ENCODE results near the gene ORC4. TPM values are rescaled to one million over a fixed set of nuclear protein-coding genes. Genes with fewer than 3 reads are reported as not detected.

ORC4 gene
- 27.0 and 36.2 TPM in 2 replicates for total RNA-seq

DNA sequence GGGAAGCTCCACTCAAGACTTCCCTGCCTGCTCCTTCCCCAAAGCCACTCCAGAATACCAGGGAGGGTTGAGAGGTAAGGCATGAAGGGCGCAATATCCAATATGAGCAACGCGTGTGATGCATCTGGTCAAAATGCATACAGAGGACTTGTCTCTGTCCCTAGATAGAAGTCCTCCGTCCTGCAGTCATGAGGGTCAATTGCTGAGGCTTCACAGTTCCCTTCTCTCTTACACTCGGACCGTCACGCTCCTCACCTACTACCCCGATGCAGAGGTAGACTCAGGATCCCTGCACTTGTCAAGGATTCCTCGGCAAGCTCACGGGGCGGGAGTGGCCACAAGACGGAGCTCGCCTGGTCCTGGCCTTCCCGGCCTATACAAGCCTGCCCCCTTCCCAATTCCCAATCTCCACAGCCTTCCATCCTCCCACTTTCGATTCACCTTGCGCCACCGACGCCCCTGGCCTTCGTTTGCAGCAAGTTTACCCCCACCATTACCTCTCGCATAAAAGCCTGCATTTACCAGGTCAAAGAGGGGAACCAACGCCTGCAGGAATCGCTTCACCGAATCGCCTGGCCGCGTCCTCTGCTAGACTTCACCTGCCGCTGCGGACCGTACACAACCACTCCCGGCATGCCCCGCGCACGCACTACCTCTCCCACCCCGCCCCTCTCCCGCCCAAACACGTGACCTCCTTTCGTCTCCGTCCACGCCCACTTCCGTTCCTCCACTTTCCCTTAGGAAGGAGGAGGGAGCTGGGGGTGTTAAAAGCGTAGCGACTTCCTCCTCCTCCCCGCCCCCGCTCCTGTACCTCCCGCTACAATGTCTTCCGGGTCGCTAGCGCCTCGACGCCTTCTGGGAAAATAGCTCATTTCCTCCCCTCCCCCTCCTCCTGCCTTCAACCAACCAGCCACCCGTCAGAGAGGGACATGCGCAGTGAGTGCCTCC lies at the start of gene ORC4:
TSS of gene ORC4 (minus strand) at position 627 of the 948 bp plus-strand sequence. CDS start 44,779 bp downstream, outside the sequence.
- intact Hi-C loops (cut with micrococcal nuclease), result loop anchor here (1.0 to 5.0 kb wide), 8 partner anchors 176 to 906 kb away; partner anchors contain the start of genes ACVR2A and KIF5C
- H3K4me1 Mint-ChIP-seq, result peaks cover 45% of the 10 kb centered on the region
- peaks cover 5% of the 10 kb centered on the region for H3K36me3 Mint-ChIP-seq (ENCODE audit: low read depth)
- H3K4me3 Mint-ChIP-seq, result peak within 1 kb of the TSS; percentile 94
- no peaks in the 10 kb centered on the region for H3K9me3 Mint-ChIP-seq
- H3K27ac Mint-ChIP-seq, result peak within 1 kb of the TSS; percentile 93
- DNase-seq, result peak; percentile 98
- no peaks in the 10 kb centered on the region for H3K27me3 Mint-ChIP-seq

DNA sequence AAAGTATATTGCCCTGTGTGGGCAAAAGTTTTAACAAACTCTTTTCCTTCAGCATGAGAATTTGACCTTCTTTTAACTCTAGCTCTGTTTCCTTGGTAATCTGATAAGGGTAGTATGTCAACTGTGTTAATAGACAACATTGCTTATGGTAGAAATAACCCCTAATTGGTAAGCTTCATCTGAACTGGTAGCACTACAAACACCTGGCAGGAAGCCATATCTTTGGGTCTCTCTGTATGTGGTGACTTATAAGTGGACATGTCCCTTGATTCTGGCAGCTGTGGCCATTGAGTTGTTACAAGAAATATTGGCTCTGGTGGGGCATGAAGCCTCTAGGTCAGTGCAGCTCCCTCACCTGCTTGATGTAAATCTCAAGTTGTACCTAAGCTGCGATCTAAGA lies 47.3 kb upstream of the ORC4 start:
- Mint-ChIP-seq H3K4me3 (no peak overlapping the region), H3K27ac (no peak overlapping the region), H3K27me3 (no peaks in the 10 kb centered on the region), H3K9me3 (no peaks in the 10 kb centered on the region), H3K36me3 (ENCODE audit: low read depth) (no peaks in the 10 kb centered on the region), H3K4me1 (no peaks in the 10 kb centered on the region)
- intact Hi-C loops (cut with micrococcal nuclease), result no loop called here
- DNase-seq, result no peak

DNA sequence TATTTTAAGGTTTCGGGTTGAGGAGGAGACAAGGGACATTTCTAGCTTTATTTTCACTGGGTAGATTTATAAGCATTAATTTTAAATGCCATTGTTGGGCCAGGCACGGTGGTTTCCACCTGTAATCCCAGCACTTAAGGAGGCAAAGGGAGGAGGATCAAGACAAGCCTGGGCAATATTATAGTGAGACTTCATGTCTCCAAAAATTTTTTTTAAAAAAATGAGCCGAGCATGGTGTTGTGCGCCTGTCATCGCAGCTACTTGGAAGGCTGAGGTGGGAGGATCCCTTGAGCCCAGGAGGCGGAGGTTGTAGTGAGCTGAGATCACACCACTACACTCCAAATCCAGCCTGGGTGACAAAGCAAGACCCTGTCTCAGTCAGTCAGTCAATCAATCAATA lies 45.4 kb upstream of the ORC4 start:
- H3K4me1 Mint-ChIP-seq, result no peaks in the 10 kb centered on the region
- H3K27me3 Mint-ChIP-seq, result no peaks in the 10 kb centered on the region
- DNase-seq, result no peak
- intact Hi-C loops (cut with micrococcal nuclease), result no loop called here
- no peak overlapping the region for H3K4me3 Mint-ChIP-seq
- H3K27ac Mint-ChIP-seq, result no peak overlapping the region
- H3K9me3 Mint-ChIP-seq, result no peaks in the 10 kb centered on the region
- no peaks in the 10 kb centered on the region for H3K36me3 Mint-ChIP-seq (ENCODE audit: low read depth)

DNA sequence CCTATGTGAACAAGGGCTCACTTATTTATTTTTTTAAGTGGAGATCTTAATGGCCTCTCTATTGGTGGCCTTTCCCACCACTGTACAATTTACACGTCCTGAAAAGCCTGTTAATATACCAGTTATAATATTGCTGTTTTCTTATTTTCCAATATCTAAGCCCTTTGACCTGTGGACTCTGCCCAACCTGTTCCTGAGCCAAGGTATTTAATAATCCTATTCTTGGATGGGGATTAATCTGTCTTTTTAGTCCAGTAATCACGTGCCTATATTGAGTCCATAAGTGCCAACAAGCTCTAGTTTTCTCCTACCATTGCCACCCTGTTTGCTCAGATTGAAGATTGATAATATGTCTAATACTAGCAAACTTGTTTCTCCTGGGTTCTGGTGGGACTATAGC lies 43.1 kb upstream of the ORC4 start:
- Mint-ChIP-seq H3K36me3 (ENCODE audit: low read depth) (no peaks in the 10 kb centered on the region), H3K27me3 (no peaks in the 10 kb centered on the region), H3K4me3 (no peak overlapping the region), H3K9me3 (no peaks in the 10 kb centered on the region), H3K4me1 (no peaks in the 10 kb centered on the region), H3K27ac (no peak overlapping the region)
- intact Hi-C loops (cut with micrococcal nuclease), result no loop called here
- no peak for DNase-seq

DNA sequence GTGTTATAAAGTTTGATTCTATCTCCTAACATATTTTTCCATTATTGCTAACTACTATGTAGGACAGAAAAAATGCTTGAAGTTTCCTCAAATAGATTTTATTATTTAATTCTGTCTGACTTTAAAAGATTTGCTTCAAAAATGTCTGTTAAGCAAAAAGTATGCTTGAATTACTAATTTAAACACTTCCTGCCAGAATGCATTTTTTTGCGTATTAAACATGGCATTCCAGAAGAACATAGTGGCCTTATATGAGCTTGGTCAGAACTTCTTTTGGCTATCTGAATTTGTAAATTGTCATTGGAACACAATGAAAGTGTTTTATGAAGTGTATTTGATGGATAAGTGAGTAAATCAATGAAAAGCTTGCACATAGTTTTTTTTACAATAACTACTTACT lies 38.1 kb upstream of the ORC4 start:
- intact Hi-C loops (cut with micrococcal nuclease), result no loop called here

DNA sequence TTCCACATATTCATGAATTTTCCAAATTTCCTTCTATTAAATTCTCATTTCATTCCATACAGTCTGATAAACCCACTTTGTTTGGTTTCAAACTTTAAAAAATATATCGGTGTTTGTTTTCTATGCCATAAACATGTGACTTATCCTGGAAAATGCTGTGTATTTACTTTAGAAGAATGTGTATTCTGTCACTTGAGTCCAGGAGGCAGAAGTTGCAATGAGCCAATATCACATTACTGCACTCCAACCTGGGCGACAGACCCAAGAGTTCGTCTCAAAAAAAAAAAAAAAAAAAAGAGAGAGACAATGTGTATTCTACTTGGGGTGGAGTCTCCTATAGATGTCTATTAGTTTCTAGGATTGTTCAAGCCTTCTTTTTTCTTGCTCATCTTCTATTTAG lies 32.1 kb upstream of the ORC4 start:
- Mint-ChIP-seq H3K27me3 (no peaks in the 10 kb centered on the region), H3K4me1 (peaks cover 8% of the 10 kb centered on the region)
- no peak for DNase-seq

More for the DNA sequence above, 38.1 kb upstream of the ORC4 start:
- H3K27me3 Mint-ChIP-seq, result no peaks in the 10 kb centered on the region
- H3K4me3 Mint-ChIP-seq, result no peak overlapping the region
- H3K4me1 Mint-ChIP-seq, result no peaks in the 10 kb centered on the region
- no peaks in the 10 kb centered on the region for H3K9me3 Mint-ChIP-seq
- peaks cover 2% of the 10 kb centered on the region for H3K36me3 Mint-ChIP-seq (ENCODE audit: low read depth)
- DNase-seq, result no peak
- H3K27ac Mint-ChIP-seq, result no peak overlapping the region

DNA sequence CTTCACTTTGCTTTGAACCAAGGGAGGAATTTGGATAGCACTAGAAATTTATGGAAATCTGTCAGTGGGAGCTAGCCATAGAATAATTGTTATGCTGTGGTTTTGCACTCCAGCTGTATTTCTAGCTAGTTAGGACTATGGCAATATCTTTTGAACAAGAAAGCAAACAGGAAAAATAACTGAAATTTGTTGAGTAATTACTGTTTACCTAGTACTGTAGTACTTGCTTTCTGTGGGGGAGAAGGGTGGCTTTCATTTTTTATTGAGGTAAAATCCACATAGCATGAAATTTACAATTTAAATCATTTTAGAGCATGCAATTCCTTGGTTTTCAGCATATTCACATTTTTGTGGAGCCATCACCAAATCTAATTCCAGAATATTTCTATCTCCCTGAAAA lies 28.7 kb upstream of the ORC4 start:
- Mint-ChIP-seq H3K27me3 (no peaks in the 10 kb centered on the region), H3K27ac (no peak overlapping the region)
- intact Hi-C loops (cut with micrococcal nuclease), result no loop called here

More for the DNA sequence above, 32.1 kb upstream of the ORC4 start:
- Mint-ChIP-seq H3K4me3 (no peak overlapping the region), H3K36me3 (ENCODE audit: low read depth) (peaks cover 2% of the 10 kb centered on the region), H3K9me3 (no peaks in the 10 kb centered on the region), H3K27ac (no peak overlapping the region)
- intact Hi-C loops (cut with micrococcal nuclease), result no loop called here

DNA sequence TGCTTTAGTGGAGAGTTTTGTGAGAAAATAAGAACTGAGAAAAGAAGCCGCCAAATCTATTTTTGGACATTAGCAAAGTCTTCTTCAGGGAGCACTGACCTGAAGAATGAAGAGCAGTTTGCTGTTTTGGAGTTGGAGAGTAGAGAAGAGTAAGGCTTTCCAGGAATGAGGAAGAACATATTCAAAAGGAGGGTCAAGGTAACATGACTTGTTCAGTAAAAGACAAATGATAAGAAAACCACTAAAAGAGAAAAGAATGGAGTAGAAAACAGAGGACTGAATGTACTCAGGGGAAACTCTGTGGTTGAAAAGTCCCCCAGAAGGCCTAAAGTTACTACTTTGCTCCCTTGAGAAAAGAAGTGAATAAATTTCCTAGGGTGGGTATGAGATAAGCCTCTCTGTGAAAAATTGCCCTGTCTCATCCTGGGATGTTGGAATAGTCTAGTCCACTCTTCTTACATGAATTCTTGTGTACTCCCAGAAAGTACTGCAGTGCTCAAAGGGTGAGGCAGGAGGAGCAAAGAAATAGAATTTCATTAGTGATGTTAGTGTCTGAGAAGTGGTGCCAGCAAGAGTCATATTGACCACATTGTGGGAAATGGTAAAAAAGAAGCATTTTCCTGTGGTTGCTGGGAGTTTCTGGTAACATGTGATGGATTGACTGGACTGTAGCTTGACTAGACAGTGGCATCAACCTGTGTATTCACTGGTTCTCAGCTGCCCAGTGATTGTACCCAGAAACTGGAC lies 28.1 kb upstream of the ORC4 start:
- Mint-ChIP-seq H3K27ac (no peak overlapping the region), H3K9me3 (no peaks in the 10 kb centered on the region), H3K4me3 (no peak overlapping the region), H3K27me3 (no peaks in the 10 kb centered on the region), H3K4me1 (peaks cover 17% of the 10 kb centered on the region), H3K36me3 (ENCODE audit: low read depth) (no peaks in the 10 kb centered on the region)
- DNase-seq, result no peak
- intact Hi-C loops (cut with micrococcal nuclease), result no loop called here

More for the DNA sequence above, 28.7 kb upstream of the ORC4 start:
- Mint-ChIP-seq H3K4me1 (peaks cover 17% of the 10 kb centered on the region), H3K36me3 (ENCODE audit: low read depth) (no peaks in the 10 kb centered on the region), H3K4me3 (no peak overlapping the region), H3K9me3 (no peaks in the 10 kb centered on the region)
- no peak for DNase-seq

DNA sequence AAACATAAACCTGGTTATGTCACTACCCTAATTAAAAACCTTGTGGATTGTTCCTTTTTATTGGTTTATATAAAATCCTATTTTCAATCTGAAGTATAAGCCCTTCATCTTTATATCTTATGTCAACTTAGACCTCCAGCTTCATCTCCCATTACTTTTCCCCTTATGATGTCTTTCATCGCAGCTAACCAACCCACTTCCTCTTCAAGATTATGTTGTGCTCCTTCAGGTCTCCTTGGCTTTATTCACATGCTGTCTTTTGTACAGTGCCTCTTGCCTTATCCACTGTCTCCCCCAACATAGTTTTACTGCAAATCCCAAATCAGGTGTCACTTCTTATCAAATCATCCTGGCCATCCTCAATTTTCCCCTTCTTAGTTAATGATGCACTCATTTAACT lies 26.3 kb upstream of the ORC4 start:
- Mint-ChIP-seq H3K27me3 (no peaks in the 10 kb centered on the region), H3K4me1 (peaks cover 17% of the 10 kb centered on the region), H3K36me3 (ENCODE audit: low read depth) (no peaks in the 10 kb centered on the region), H3K4me3 (no peak overlapping the region), H3K27ac (no peak overlapping the region), H3K9me3 (no peaks in the 10 kb centered on the region)
- intact Hi-C loops (cut with micrococcal nuclease), result no loop called here
- no peak for DNase-seq

DNA sequence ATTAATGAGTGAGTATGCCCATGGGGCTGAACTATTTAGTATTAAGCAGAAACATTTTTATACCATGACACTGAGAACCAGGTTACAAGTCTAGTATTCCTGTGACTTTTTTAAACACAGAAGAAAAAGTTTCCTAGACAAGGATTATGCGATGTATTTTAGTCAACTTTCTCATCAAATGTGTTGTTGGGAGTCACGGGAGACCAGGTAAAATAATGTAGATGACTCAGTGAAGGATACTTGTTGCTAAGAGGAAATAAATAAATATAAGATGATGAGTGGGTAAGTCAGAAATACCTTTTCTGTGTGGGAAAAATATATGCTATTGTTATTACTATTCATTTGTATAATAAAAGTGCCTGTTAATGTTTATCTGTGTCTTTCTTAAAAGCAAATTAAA lies 23.8 kb upstream of the ORC4 start:
- peaks cover 15% of the 10 kb centered on the region for H3K4me1 Mint-ChIP-seq
- H3K27ac Mint-ChIP-seq, result no peak overlapping the region
- no peak for DNase-seq
- no peaks in the 10 kb centered on the region for H3K36me3 Mint-ChIP-seq (ENCODE audit: low read depth)
- no peak overlapping the region for H3K4me3 Mint-ChIP-seq
- H3K27me3 Mint-ChIP-seq, result no peaks in the 10 kb centered on the region
- intact Hi-C loops (cut with micrococcal nuclease), result no loop called here
- no peaks in the 10 kb centered on the region for H3K9me3 Mint-ChIP-seq

DNA sequence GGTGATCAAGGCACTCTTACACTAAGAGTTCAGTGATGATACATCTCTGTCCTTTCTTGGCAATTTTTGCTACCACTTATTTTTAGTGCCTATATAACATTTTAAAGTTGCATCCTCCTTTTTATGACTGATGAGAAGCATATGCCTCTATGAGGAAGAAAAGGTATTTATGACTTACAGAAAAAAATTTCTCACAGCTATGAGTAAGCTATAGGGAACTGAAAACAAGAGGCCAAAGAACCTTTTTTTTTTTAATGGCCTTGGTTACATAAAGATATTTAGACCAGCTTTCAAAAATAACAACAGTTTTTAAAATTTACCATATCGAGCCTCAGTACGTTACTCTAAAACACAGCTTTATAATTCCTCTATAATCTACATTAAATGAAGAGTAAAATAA lies 21.7 kb upstream of the ORC4 start:
- DNase-seq, result no peak
- Mint-ChIP-seq H3K4me3 (no peak overlapping the region), H3K4me1 (peaks cover 9% of the 10 kb centered on the region), H3K9me3 (no peaks in the 10 kb centered on the region), H3K27ac (no peak overlapping the region), H3K27me3 (no peaks in the 10 kb centered on the region), H3K36me3 (ENCODE audit: low read depth) (no peaks in the 10 kb centered on the region)
- intact Hi-C loops (cut with micrococcal nuclease), result no loop called here

DNA sequence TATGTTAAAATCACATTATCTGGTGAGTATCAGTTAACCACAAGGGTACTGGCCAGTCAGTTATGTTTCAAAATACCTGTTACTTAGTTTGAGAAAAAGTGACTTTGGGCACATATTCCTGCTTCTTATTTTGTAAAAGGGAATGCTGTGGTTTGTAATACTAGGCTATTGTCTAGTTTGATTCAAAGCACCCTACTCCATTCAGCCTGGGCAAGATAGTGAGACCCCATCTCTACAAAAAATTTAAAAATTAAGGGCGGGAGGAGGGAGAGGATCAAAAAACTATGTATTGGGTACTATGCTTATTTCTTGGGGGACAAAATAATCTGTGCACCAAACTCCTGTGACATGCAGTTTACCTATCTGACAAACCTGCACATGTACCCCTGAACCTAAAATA lies 19.2 kb upstream of the ORC4 start:
- H3K9me3 Mint-ChIP-seq, result no peaks in the 10 kb centered on the region
- H3K4me1 Mint-ChIP-seq, result no peaks in the 10 kb centered on the region
- no peak overlapping the region for H3K27ac Mint-ChIP-seq
- H3K36me3 Mint-ChIP-seq (ENCODE audit: low read depth), result no peaks in the 10 kb centered on the region
- no peak overlapping the region for H3K4me3 Mint-ChIP-seq
- DNase-seq, result no peak
- intact Hi-C loops (cut with micrococcal nuclease), result no loop called here
- no peaks in the 10 kb centered on the region for H3K27me3 Mint-ChIP-seq

DNA sequence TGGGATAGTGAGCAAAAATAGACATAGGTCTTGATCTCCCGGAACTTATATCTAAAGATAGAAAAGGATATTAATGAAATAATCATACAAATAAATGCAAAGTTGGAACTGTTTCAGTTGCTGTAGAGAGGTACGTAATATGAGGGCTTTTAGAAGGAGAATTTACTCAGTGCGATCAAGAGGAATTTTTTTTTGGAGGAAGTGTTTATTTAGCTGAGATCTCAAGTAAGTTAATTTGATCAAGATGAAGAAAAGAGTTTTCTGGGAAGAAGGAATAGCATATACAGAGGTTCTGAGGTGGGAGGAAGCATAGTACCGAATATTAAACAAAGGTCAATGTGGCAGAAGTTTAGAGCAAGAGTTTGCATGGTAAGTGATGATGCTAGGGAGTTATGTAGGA lies 11.7 kb upstream of the ORC4 start:
- no peaks in the 10 kb centered on the region for H3K36me3 Mint-ChIP-seq (ENCODE audit: low read depth)
- H3K9me3 Mint-ChIP-seq, result no peaks in the 10 kb centered on the region
- DNase-seq, result no peak
- H3K4me3 Mint-ChIP-seq, result no peak overlapping the region
- no peaks in the 10 kb centered on the region for H3K27me3 Mint-ChIP-seq
- peaks cover 2% of the 10 kb centered on the region for H3K4me1 Mint-ChIP-seq
- no peak overlapping the region for H3K27ac Mint-ChIP-seq
- intact Hi-C loops (cut with micrococcal nuclease), result no loop called here

DNA sequence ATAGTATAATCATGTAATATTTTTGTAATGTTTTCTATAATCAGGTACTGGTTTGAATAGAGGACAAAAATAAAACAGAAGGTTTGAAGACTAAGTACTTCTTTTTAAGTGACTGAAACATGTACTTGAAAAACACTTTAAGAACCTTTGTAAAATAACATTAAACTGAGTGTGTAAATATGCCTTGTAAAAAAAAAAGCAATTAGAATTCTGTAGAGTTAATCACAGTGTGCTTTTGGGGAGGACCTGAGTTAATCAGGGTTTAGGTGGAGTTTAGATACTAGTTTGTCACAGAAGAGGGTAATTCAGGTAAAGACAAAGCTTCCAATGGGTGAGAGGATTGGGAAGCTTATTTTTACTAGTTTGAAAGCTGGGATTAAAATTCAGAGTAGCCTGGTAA lies 10.6 kb upstream of the ORC4 start:
- DNase-seq, result no peak
- intact Hi-C loops (cut with micrococcal nuclease), result no loop called here
- Mint-ChIP-seq H3K9me3 (no peaks in the 10 kb centered on the region), H3K27ac (no peak overlapping the region), H3K27me3 (no peaks in the 10 kb centered on the region), H3K4me1 (peaks cover 5% of the 10 kb centered on the region), H3K36me3 (ENCODE audit: low read depth) (no peaks in the 10 kb centered on the region), H3K4me3 (no peak overlapping the region)

Measured in activated CD4-positive, alpha-beta T cell treated with anti-CD3 and anti-CD28 coated beads, Interleukin-2, amount 10 ng/mL, durations not matched to agents 24 days and 14 days (primary cell).